ENCODE data around the gene CTTNBP2NL.

Gene CTTNBP2NL

GRCh38 chr1:112395821-112396652 is at the start of gene CTTNBP2NL:
TSS of gene CTTNBP2NL (plus strand) at chr1:112396214. CDS start at chr1:112416166, 19,952 bp downstream.
- DNase-seq (ENCODE audit: low read depth in 4 of 4, low spot score in 1 of 4) = peak; percentile 59 to 74 (median 68)

GRCh38 chr1:112346801-112347350 is 49.1 kb upstream of the CTTNBP2NL start:
- no peak for DNase-seq (ENCODE audit: low read depth in 4 of 4, low spot score in 1 of 4)

GRCh38 chr1:112356765-112357164 is 39.2 kb upstream of the CTTNBP2NL start:
- DNase-seq (ENCODE audit: low read depth in 4 of 4, low spot score in 1 of 4) = no peak

- DNase-seq (ENCODE audit: low read depth in 4 of 4, low spot score in 1 of 4) = no peak
These were observed 38.5 kb upstream of the CTTNBP2NL start for GRCh38 chr1:112357467-112357866.

- no peak for DNase-seq (ENCODE audit: low read depth in 4 of 4, low spot score in 1 of 4)
These were observed 37.8 kb upstream of the CTTNBP2NL start for GRCh38 chr1:112358061-112358770.

- peak in 2 of 4 experiments; percentile 12 to 15 for DNase-seq (ENCODE audit: low read depth in 4 of 4, low spot score in 1 of 4)
These were observed 37.1 kb upstream of the CTTNBP2NL start for GRCh38 chr1:112358798-112359408.

GRCh38 chr1:112359961-112360767 is 35.9 kb upstream of the CTTNBP2NL start:
- no peak for DNase-seq (ENCODE audit: low read depth in 4 of 4, low spot score in 1 of 4)

GRCh38 chr1:112363636-112364035 is 32.4 kb upstream of the CTTNBP2NL start:
- DNase-seq (ENCODE audit: low read depth in 4 of 4, low spot score in 1 of 4) = no peak

GRCh38 chr1:112368198-112368597 is 27.8 kb upstream of the CTTNBP2NL start:
- no peak for DNase-seq (ENCODE audit: low read depth in 4 of 4, low spot score in 1 of 4)

GRCh38 chr1:112369392-112370285 is 26.4 kb upstream of the CTTNBP2NL start:
- DNase-seq (ENCODE audit: low read depth in 4 of 4, low spot score in 1 of 4) = peak; percentile 76 to 78 (median 78)

- no peak for DNase-seq (ENCODE audit: low read depth in 4 of 4, low spot score in 1 of 4)
These were observed 25.0 kb upstream of the CTTNBP2NL start for GRCh38 chr1:112370996-112371395.

GRCh38 chr1:112371775-112372174 is 24.2 kb upstream of the CTTNBP2NL start:
- DNase-seq (ENCODE audit: low read depth in 4 of 4, low spot score in 1 of 4) = no peak

GRCh38 chr1:112373806-112374205 is 22.2 kb upstream of the CTTNBP2NL start:
- no peak for DNase-seq (ENCODE audit: low read depth in 4 of 4, low spot score in 1 of 4)

- DNase-seq (ENCODE audit: low read depth in 4 of 4, low spot score in 1 of 4) = no peak
These were observed 20.3 kb upstream of the CTTNBP2NL start for GRCh38 chr1:112375701-112376100.

GRCh38 chr1:112380356-112380755 is 15.7 kb upstream of the CTTNBP2NL start:
- DNase-seq (ENCODE audit: low read depth in 4 of 4, low spot score in 1 of 4) = no peak

- no peak for DNase-seq (ENCODE audit: low read depth in 4 of 4, low spot score in 1 of 4)
These were observed 14.5 kb upstream of the CTTNBP2NL start for GRCh38 chr1:112381324-112382076.

- no peak for DNase-seq (ENCODE audit: low read depth in 4 of 4, low spot score in 1 of 4)
These were observed 12.1 kb upstream of the CTTNBP2NL start for GRCh38 chr1:112383759-112384370.

GRCh38 chr1:112386024-112386723 is 9.8 kb upstream of the CTTNBP2NL start:
- DNase-seq (ENCODE audit: low read depth in 4 of 4, low spot score in 1 of 4) = no peak

All from stimulated activated CD4-positive, alpha-beta T cell treated with anti-CD3 and anti-CD28 coated beads, Interleukin-1b, Interleukin-23, amount 100 ng/mL, for 24 hours (primary cell).